Stimulated activated CD8-positive, alpha-beta memory T cell treated with anti-CD3 and anti-CD28 coated beads, Interleukin-12 subunit alpha, Interleukin-12 subunit beta, amount 100 ng/mL, for 4 hours (primary cell): ENCODE measurements around the gene OR5H2.
"Not testable (repeated sequence)": the region's sequence is repeated elsewhere in the genome, so short reads cannot be mapped to it uniquely, and the experiment has no call there.

ENCODE experiments used
- DNase-seq: peaks from one replicate; pipeline ENCODE4 v3.0.0-alpha.2; 2020; ENCODE audit warnings: low read depth

Gene OR5H2

DNA sequence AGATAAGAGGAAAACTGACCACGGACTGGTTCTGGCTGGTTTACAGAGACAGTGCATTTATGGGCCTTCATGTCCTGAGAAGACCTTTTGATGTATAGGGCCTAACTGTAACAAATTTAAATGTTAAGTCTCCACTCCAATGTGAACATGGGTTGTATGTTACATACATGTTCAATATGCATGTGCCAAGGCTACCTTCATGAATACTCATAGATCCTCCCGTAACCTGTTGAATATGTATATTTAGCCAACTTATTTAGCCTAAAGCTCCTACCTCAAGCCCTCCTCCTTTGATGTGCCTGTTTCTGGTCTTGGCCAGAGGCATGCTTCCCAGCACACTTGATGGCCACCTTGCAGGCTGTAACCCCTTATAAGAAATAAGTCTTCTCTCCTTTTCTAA lies at the start of gene OR5H2:
Gene OR5H2 (plus strand): TSS at position 301 of the 400 bp plus-strand sequence. CDS start 398 bp downstream, outside the sequence.
- no peak for DNase-seq

DNA sequence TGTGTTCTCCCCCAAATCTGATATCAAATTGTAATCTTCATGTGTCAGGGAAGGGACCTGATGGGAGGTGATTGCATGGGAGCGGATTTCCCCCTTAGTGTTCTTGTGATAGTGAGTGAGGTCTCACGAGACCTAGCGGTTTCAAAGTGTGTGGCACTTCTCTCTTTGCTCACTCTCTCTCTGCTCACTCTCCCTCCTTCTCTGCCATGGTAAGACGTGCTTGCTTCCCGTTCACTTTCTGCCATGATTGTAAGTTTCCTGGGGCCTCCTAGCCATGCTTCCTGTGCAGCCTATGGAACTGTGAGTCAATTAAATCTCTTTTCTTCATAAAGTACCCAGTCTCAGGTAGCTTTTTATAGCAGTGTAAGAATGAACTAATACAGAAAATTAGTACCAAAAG lies 48.8 kb upstream of the OR5H2 start:
- no peak for DNase-seq

DNA sequence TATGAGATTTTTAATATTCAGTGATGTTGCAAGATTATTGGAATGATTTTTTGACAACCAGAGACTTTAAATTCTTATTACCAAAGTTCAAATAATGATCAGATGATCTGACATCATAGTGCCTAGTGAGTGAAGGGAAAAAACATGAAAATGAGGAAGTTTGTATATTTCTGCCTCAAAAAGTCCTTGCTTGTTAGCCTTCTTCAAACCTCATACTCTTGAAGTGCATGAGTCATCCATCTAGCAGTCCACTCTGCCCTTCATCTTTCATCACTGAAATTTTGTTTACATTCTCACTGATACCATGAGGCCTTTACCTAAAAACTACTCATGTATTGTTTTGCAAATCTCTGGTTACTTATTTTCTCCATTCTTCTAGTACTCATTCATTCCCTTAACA lies 42.2 kb upstream of the OR5H2 start:
- DNase-seq: no peak

DNA sequence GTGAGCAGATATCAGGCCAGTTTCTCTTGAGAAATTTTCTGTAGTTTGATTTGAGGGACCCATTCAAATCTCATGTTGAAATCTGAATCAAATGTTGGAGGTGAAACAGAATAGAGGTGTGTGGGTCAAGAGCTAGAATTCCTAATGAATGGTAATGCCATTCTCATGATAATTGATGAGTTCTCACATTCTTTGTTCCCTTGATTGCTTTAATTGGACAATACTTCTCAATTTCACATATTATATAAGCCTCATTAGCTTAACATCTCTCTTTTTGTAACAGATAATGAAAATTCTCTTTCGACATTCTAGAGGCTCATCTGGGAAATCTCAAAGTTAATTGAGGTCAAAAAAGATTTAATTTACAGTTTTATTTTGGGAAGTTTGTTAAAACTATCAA lies 40.1 kb upstream of the OR5H2 start:
- DNase-seq: no peak

DNA sequence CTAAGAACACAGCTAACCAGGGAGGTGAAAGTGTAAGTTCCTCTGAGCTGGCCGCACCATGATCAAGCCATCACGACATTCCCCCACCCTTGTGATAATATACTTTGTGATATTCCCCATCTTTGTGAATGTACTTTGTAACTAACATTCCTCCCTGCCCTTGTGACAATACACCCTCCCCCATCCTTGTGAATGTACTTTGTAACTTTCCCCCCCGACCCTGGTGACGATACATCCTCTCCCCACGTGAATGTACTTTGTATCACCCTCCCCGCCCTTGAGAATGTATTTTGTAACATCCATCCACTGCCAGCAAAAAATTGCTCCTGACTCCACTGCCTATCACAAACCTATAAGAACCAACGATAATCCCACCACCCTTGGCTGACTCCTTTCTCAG lies 38.5 kb upstream of the OR5H2 start:
- no peak for DNase-seq

DNA sequence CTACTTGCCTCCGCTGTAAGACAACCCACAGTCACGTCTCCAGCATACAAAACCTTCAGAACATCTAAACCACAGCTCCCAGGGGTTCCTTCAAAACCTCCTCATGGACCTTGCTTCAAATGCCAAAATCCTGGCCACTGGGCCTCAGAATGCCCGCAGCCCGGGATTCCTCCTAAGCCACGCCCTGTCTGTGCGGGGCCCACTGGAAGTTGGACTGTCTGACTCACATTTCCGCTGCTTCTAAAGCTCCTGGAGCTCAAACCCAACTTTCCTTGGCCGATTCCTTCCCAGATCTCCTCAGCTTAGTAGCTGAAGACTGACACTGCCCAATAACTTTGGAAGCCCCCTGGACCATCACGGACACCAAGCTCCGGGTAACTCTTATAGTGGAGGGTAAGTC lies 36.2 kb upstream of the OR5H2 start:
- no peak for DNase-seq

DNA sequence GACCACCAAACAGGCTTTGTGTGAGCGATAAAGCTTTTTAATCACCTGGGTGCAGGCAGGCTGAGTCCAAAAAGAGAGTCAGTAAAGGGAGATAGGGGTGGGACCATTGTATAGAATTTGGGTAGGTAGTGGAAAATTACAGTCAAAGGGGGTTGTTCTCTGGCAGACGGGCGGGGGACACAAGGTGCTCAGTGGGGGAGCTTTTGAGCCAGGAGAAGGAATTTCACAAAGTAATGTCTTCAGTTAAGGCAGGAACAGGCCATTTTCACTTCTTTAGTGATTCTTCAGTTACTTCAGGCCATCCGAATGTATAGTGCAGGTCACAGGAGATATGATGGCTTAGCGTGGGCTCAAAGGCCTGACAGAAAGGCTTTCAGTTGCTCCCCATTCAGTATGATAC lies 26.3 kb upstream of the OR5H2 start:
- DNase-seq: not testable (repeated sequence)

DNA sequence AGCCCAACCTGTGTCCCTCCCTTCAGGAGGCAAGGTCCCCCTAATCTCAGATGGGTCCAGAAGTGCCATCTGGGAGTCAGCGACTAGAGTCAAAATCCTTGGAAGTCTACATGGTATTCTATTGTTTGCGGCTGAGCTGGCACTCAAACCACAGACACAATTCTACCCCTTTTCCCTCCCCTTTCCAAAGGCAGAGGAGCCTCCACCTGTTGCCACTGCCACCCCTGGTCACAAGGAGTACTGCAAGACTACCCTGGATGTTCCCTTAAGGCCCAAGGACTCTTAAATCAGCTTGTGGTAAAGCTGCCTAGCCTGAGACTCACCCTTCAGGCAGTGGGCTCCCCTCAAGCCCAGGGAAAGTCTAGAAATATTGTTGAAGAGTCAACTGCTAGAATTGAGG lies 22.6 kb upstream of the OR5H2 start:
- DNase-seq: no peak

DNA sequence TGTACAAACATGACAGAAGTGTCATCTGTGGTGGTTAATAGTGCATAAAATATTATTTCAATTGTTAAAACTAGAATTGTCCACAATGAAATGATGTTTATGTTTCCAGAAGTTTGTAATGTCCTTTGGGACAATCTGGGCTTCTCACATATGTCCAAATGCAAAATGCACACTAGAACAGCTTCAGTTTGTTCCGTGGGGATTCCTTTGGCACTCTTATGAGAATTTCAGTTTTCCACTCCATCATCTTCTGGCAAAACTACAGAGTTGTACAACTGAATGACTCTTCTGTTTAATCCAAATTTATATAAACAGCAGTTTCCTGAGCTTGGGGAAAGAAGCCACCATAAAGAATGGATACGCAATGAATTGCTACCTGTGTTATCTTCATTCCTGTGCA lies 20.3 kb upstream of the OR5H2 start:
- DNase-seq: no peak

DNA sequence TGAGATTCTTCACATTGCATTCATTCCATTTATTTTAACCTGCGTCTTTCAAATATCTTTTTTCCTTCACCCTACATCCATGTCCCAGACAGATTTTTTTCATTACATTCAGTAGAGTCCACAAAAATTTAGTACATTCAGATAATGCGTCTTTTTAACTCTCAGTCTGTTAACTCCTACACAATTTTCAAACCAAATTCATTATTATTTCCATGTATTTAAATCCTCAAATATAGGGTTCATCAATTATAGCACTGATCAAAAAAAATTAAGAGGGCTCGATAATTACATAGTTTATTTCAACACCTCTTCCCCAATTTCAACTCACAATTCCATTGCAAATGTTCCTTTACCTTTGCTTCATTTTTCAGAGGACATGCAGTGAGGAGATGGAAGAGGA lies 18.4 kb upstream of the OR5H2 start, which contains the start of gene OR5H6:
Gene OR5H6 (plus strand): TSS at position 301 of the 400 bp plus-strand sequence. CDS start 89 bp downstream, at position 390.
- DNase-seq: no peak

DNA sequence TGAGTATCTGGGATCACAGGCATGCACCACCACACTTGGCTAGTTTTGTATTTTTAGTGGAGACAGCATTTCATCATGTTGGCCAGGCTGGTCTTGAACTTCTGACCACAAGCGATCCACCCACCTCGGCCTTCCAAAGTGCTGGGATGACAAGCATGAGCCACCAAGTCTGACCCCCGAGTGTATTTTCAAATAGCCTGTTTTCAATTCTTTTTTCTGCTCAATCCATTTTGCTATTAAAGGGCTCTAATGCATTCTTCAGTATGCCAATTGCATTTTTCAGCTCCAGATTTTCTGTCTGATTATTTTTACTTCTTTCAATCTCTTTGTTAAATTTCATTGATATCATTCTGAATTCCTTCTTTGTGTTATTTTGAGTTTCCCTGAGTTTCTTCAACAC lies 12.5 kb upstream of the OR5H2 start:
- DNase-seq: no peak

DNA sequence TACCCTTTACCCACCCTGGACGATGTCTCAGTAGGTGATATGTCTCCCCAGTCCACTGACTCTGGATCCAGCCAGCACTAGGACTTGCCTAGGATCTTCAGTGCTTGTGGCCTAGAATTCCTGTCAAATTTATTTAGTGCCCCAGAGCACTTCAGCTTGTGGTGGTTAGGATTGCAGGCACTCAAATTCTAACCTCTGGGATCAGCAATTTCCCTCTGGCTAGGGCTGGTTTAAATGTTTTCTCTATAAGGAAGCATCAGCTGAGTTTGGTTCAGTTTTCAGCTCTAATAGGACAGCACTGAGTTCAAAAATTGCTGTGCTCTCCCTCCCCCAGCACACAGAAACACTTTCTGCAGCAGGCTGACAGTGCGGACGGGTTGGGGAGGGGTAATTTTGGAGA lies 10.2 kb upstream of the OR5H2 start:
- no peak for DNase-seq

DNA sequence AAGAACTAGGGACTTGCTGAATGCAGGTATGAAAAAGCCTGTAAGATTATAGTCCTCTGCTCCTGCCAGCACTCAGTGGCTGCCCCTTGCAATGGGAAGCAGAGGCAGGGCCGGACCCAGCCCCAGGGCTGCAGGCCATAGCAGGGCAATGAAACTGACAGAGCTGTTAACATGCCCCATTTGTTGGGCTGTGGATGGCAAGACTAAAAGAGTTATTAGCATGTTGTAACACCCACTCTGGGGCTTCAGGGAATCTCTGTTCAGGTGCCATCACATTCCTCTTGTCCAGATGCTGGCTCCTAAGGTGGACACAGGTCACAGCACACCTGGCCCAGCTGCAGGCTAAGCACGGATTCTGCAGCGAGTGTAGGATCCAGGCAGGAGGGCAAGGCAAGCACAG lies 7.4 kb upstream of the OR5H2 start:
- DNase-seq: no peak

DNA sequence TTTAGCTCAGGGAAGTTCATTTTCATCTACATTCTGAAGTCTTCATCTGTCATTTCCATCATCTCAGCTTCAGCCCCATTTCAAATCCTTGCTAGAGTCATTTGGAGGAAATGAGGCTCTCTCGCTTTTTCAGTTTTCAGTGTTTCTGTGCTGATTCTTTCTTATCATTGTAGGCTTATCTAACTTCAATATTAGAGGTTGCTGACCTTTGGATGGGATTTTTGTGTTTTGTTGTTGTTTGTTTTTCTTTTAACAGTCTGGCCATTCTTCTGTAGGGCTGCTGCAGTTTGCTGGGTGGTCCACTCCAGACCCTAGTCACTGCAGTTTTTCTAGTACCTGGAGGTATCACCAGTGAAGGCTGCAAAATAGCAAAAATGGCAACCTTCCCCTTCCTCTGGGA lies 8.6 kb downstream of the OR5H2 start:
- DNase-seq: no peak

DNA sequence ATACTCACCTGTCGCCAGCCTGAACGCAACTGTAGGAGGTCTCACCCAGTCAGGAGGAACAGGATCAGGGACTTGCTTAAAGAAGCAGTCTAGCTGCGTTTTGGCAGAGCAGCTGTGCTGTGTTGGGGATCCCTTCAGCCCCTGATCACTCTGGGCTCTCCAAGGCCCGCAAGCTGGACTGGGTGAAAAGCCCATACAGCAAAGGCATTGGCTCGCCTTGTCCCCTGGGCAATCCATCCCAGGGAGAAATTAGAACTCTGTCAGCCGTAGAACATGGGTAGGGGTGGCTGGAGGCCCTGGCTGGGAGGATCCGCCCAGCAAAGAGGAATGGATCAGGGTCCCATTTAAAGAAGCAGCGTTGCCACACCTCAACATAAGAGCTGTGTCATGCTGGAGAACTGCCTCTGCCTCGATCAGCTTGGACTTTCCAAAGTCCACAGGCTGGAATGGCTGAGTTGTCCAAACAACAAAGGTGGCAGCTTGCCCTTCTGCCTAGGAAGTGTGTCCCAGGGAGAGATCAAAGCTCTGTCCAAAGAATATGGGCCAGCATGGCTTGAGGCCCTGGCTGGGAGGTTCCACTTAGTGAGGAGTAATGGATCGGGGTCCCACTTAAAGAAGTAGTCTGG lies 9.1 kb downstream of the OR5H2 start:
- no peak for DNase-seq

DNA sequence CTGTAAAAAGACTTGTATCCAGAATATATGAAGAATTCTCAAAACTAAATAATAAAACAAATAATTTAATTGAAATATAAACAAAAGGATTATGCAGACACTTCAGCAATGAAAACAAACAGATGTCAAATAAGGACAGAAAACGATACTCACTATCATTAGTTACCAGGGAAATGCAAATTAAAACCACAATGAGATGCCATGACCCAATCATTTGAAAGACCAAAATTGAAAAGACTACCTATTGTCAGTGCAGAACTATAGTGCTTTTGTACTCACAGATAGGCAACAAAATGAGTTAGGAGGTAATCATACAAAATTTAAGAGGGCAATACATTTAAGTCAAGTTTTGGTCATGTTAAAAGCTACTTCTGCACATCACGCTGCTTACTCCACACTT lies 39.8 kb downstream of the OR5H2 start:
- DNase-seq: no peak

DNA sequence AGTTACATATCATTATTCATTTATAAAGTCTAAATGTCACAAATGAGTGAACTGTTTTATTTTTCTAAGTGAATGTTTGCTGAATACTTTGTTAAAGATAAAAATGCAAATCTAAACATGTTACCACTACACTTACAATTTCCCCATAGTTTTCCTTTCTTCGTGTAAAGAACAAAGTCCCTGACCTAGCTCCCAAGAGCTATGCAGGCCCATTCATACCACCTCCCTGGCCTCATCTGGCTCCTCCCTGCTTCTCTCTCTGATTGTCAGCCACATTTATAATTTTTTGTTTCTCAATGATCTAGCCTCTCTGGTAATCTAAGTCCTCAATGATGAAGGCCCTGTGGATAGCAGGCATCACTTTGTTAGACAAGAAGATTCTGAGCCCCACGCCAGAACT lies 40.4 kb downstream of the OR5H2 start:
- DNase-seq: no peak

DNA sequence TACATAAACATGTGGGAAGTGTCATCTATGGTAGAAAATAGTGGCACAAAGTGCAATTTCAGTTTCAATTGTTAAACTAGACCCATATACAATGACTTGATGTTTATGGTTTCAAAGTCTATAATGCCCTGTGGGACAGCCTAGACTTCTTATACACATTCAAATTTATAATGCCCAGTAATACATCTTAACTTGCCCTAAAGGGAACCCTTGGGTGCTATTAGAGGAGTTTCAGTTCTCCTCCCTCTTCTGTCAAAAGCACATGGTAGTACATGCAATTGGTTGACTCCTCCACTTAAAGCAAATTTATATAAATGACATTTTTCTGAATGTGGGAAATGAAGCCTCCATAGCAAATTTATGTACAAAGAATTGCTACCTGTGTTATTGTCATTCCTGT lies 41.1 kb downstream of the OR5H2 start:
- DNase-seq: no peak

DNA sequence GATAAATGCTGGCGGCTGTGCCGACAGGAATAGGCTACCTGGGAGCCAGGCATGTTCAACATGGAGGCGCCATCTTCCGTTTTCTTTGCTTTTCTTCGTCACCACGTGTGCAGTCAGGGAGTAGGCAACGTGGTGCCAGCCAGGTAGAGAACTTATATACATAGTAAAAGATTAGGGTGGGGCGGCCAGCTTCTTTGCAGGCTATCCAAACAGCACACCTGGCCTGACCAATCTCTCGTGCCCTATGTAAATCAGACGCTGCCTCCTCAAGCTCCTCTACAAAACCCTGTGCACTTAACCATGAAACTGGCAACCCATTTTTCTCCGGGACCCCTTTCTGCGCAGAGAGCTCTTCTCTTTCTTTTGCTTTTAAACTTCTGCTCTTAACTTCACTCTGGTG lies 42.8 kb downstream of the OR5H2 start:
- DNase-seq: no peak

DNA sequence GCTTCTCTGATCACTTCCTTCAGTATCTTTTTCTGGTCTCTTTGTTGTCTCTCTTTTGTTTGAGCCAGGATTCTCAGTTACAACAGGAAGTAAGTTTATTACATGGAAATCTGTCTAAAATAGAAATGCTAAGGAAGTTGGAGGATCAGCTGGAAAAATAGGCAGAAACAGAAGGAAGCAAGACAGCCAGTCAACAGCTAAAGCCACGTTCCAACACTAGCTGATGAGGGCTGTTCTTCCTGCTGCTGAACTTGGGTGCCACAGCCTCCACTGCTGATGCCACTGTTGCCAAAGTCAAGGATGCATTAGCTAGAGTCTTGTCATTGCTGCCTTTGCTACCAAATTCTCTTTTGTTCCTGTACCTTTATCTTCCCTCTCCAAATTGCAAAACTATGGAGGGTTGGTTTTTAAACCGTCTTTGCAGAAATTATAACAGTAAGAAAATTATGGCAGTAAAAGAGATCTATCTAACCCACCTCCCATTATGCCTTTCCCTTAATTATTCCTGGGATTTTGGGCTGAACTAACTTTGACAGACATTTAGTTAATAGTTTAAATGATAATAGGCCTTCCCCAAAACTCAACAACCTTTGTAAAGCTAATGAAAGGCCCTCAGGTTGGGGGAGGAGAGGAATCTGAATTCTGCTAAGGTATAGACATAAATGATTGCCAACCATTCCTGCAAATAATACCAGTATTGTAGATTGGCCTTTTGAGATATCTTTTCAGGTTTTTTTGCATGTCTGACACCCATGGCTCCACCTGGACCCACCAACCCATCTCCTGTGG lies 44.0 kb downstream of the OR5H2 start:
- no peak for DNase-seq

DNA sequence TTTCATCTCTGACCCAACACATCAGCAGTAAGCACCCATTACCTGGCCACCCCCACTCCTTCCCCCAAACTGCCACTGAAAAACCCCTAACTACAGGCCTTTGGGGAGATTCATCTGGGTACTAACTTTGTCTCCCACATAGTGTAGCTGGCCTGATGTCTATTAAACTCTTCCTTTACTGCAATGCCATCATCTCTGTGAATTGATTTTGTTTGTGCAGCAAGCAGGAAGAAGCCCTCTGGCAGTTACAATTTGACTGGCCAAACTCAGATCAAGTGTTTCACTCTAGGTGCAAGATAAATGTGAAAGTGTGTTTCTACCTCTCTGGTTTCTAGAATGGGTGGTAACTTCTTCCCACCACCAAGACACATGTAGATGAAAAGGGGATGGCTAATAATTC lies 44.6 kb downstream of the OR5H2 start:
- DNase-seq: no peak

DNA sequence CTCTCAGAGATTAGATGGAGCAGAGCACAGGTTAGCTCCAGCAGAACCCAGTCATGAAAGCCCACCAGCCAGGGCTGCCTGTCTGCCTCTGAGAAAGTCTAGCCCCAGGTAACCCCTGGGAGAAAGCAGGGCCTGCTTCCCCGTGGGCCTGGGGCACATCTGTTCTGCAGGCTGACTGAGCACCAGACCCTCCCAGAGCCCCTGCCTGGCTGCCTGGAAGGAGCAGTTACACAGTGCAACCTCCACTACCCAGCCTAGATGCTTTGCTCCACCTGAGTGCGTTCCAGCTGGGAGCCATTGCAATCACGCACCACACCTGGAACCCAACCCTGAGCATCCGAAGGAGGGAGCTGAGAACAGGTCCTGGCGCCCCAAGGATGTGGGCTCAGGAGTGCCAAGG lies 46.6 kb downstream of the OR5H2 start:
- DNase-seq: no peak

DNA sequence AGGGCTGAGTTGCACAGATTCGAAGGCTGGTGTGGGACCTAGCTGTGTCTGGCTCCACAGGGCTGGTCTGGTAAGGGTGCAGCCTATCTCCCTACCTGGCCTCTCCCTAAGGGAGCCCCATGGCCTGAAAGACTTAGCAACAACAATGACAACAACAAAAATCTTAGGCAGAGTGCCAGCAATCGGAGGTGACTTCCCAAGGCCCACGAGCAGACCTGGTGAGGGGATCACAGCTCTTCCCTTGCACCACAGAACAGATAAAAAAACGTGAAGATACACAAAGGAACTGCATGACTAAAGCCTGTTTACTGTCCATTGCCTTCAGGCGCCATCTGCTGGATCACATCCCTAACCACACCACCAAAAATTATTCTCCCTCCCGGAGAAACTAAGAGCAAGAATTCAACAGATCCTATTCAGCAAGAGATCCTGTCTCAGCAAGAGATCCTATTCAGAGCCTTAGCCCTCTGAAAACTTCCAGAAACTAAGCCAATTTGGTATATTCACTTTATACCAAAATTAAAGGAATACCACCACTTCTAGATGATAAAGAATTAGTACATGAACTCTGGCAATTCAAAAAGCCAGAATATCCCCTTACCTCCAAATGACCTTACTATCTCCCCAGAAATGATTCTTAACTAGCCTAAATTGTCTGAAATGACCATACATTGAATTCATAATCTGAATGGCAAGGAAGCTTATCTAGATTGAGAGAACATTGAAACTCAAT lies 47.3 kb downstream of the OR5H2 start:
- no peak for DNase-seq
